IPS-NIHi11 (cell line): ENCODE results near the gene S100A8.

Experiments
- DNase-seq: peaks from one replicate; pipeline ENCODE4 v3.0.0; 2012; ENCODE audit warnings: mixed read lengths, low spot score

The S100A8 gene

GRCh38 chr1:153346077-153346723 lies 44.7 kb downstream of the S100A8 start:
- no peak for DNase-seq

- no peak for DNase-seq
These were observed 45.4 kb downstream of the S100A8 start for GRCh38 chr1:153345187-153346076.

DNA sequence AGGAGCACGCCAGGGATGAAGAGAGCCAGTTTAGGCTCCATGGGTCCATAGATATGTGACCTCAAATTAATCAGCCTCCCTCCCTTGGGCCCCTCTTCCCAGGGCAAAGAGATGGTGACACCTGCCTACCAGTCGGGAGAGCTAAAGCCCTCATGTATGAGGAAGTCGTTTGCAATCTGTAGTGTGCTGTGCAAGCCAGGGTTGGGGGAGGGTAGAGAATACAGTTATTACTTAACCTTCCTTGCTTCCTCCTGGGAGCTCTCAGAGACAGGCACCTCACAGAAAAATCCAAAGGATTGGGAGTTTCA lies 46.2 kb downstream of the S100A8 start:
- DNase-seq, result no peak

GRCh38 chr1:153343811-153344717 lies 46.8 kb downstream of the S100A8 start:
- no peak for DNase-seq

DNA sequence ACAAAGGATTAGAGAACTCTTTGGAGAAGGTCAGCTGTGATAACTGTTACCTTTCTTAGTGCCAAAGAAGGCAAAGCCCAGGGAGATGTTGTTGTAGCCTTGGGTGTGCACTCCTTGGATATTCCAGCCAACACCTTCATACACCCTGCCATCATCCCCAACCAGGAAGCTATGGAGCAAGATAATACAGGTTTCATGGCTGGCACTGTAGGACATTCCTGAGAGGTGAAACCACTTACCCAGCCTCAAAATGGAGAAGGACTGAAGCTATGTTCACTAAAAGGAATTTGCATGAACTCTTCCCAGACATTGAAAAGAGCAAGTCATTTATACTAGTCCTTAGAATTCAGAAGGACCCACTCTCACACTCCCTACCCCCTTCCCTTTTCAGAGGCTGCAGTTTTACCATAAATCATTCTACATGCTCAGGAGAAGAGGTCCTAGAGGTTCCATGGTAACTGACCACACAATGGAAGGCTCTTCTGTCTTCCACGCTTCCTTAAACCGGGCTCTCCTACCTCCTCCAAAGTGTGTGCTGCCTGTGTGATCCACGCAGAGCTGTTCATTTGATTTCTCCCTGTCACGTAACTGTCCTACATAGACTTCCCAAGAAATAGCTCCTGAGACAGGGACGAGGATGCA lies 47.7 kb downstream of the S100A8 start:
- no peak for DNase-seq

- no peak for DNase-seq
These were observed 48.7 kb downstream of the S100A8 start for GRCh38 chr1:153342178-153342577.

- no peak for DNase-seq
These were observed 49.4 kb downstream of the S100A8 start for GRCh38 chr1:153341431-153341934.

DNA sequence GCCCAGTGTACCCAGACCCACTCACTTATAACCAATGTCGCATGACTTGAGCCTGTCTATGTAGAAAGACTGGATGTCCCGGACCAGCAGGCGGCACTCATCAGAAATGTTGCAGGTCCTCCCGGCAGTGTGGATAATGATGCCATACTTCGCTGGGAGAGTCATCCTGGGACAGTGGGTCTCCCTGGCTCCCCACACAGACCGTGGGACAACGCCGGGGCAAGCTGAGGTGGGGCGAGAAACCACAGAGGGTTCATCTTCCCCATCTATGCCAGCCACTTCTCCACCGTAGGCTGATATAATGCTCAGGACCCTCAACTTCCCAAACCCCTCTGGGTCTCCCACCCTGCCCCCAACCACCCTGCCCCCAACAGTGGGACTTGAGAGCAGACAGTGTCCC lies 50.5 kb downstream of the S100A8 start:
- no peak for DNase-seq
